ENCODE data around the gene TGM1.
"Not testable (repeated sequence)": the region's sequence is repeated elsewhere in the genome, so short reads cannot be mapped to it uniquely, and the experiment has no call there.

Gene TGM1

DNA sequence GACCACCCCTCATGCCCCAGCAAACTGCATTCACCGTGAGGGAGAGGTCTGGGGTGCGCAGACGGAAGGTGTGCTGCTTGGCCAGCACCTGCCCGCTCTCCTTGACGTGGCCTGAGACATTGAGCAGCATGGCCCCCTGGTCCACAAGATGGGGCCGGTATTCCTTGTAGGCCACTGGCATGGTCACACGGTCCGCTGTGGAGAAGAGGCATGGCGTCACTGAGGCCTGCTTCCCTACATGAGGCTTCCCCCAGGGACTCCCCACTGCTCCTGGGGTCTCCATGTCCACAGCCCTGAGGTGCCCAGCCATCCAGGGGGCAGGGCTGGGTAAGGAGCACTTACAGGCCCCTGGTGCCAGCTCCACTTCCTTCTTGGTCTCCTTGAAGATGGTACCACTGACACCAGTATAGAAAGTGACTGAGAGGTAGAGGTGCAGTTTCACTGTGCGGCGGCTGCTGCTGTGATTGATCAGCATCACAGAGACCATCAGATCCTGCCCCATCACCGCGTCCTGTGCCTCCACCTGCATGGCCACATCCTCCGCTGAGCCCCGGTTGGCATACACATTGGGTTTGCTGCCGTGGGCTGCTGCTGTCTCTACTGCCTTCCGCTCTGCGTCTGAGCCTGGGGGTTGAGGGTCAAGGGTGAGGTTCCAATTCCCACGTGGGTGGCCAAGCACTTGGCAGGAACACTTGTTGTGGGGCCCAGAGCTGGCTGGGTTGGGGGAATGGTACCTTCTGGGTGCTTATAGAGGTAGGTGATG, 8.2 kb downstream of the TGM1 start:
- no peak for DNase-seq (ENCODE audit: low spot score)

- DNase-seq (ENCODE audit: low spot score) = no peak
These were observed 9.0 kb downstream of the TGM1 start for GRCh38 chr14:24253936-24254335.

- DNase-seq (ENCODE audit: low spot score) = no peak
These were observed 10.5 kb downstream of the TGM1 start for GRCh38 chr14:24252289-24253124.

- no peak for DNase-seq (ENCODE audit: low spot score)
These were observed 11.1 kb downstream of the TGM1 start for GRCh38 chr14:24251880-24252288.

- DNase-seq (ENCODE audit: low spot score) = no peak
These were observed 12.6 kb downstream of the TGM1 start for GRCh38 chr14:24250354-24250753.

GRCh38 chr14:24249230-24250021, 13.6 kb downstream of the TGM1 start:
- DNase-seq (ENCODE audit: low spot score) = no peak

DNA sequence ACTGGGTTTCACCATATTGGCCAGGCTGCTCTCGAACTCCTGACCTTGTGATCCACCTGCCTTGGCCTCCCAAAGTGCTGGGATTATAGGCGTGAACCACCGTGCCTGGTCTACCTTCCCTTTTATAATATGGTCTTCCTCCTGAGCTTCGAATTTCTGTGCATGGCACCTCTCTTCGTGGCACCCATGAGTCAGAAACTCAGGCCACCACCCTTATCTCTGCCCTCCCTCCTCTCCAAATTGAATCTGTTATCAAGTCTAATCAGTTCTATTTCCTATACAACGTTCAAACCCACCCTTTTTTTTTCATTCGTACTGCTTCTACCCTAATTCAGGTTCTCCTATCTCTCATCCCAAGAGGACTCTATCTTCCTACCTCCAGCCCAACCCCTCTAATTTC, 15.6 kb downstream of the TGM1 start:
- no peak for DNase-seq (ENCODE audit: low spot score)

DNA sequence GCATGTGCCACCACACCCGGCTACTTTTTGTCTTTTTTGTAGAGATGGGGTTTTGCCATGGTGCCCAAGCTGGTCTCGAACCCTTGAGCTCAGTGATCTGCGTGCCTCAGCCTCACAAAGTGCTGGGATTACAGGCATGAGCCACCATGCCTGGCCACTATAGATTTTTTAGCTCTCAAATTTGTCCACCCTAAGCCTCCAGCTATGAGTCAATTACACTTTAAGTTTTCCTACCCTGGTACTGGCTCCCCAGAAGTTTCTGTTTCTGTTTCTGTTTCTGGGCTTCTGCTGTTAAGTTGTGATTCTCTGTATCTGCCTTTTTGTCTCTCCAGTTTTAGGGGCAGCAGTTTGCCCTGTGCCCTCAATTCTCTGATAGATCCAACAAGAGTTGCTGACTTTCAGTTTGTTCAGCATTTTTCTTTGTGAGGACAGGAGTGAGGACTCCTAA, 16.2 kb downstream of the TGM1 start:
- no peak for DNase-seq (ENCODE audit: low spot score)

DNA sequence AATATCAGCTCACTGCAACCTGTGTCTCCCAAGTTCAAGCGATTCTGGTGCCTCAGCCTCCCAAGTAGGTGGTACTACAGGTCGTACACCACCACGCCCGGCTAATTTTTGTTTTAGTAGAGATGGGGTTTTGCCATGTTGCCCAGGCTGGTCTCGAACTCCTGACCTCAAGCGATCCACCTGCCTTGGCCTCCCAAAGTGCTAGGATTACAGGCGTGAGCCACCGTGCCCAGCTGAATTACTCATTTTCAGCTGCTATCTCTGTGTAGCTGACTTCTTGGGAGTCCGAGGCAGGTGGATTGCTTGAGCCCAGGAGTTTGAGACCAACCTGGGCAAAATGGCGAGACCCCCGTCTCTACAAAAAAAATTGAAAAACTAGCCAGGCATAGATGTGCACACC, 17.6 kb downstream of the TGM1 start:
- not testable (repeated sequence) for DNase-seq (ENCODE audit: low spot score)

DNA sequence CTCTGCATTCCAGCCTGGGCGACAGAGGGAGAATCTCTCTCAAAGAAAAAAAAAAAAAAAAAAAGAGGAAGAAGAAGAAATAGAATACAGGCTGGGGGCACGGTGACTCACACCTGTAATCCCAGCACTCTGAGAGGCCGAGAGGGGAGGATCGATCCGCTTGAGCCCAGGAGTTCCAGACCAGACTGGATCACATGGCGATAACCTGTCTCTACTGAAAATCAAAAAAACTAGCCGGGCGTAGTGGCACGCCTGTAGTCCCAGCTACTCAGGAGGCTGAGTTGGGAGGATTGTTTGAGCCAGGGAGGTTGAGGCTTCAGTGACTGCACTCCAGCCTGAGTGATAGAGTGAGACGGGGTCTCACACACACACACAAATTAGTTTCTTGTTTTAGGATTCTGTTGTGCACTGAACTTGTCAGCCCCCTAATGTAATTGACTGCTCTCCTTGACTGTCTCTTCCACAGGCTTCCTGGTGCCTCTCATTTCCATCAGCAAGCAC, 19.6 kb downstream of the TGM1 start:
- DNase-seq (ENCODE audit: low spot score) = peak; percentile 23

- DNase-seq (ENCODE audit: low spot score) = no peak
These were observed 21.0 kb downstream of the TGM1 start for GRCh38 chr14:24241829-24242443.

- no peak for DNase-seq (ENCODE audit: low spot score)
These were observed 22.7 kb downstream of the TGM1 start for GRCh38 chr14:24240110-24240918.

GRCh38 chr14:24238527-24239037, 24.4 kb downstream of the TGM1 start:
- no peak for DNase-seq (ENCODE audit: low spot score)

GRCh38 chr14:24238123-24238522, 24.9 kb downstream of the TGM1 start:
- no peak for DNase-seq (ENCODE audit: low spot score)

GRCh38 chr14:24237463-24237955, 25.5 kb downstream of the TGM1 start:
- no peak for DNase-seq (ENCODE audit: low spot score)

GRCh38 chr14:24236689-24237462, 26.1 kb downstream of the TGM1 start:
- DNase-seq (ENCODE audit: low spot score) = no peak

- DNase-seq (ENCODE audit: low spot score) = no peak
These were observed 26.9 kb downstream of the TGM1 start for GRCh38 chr14:24235804-24236688.
